ENCODE data around the gene STK11.

GRCh38 chr19:1249990-1250436 lies 44.4 kb downstream of the STK11 start:
- TF ChIP-seq, protein P1, sequence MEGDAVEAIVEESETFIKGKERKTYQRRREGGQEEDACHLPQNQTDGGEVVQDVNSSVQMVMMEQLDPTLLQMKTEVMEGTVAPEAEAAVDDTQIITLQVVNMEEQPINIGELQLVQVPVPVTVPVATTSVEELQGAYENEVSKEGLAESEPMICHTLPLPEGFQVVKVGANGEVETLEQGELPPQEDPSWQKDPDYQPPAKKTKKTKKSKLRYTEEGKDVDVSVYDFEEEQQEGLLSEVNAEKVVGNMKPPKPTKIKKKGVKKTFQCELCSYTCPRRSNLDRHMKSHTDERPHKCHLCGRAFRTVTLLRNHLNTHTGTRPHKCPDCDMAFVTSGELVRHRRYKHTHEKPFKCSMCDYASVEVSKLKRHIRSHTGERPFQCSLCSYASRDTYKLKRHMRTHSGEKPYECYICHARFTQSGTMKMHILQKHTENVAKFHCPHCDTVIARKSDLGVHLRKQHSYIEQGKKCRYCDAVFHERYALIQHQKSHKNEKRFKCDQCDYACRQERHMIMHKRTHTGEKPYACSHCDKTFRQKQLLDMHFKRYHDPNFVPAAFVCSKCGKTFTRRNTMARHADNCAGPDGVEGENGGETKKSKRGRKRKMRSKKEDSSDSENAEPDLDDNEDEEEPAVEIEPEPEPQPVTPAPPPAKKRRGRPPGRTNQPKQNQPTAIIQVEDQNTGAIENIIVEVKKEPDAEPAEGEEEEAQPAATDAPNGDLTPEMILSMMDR (IDR thresholded peaks at IDR 0.05): no peak
- TF ChIP-seq EZH2 (IDR thresholded peaks at IDR 0.05) (no peak), EZH2phosphoT487 (IDR thresholded peaks at IDR 0.05) (no peak)
